ENCODE results near the gene USP28. TPM values are rescaled to one million over a fixed set of nuclear protein-coding genes. Genes with fewer than 3 reads are reported as not detected.

The USP28 gene
- total RNA-seq, result 10.0 and 17.1 TPM in 2 replicates

DNA sequence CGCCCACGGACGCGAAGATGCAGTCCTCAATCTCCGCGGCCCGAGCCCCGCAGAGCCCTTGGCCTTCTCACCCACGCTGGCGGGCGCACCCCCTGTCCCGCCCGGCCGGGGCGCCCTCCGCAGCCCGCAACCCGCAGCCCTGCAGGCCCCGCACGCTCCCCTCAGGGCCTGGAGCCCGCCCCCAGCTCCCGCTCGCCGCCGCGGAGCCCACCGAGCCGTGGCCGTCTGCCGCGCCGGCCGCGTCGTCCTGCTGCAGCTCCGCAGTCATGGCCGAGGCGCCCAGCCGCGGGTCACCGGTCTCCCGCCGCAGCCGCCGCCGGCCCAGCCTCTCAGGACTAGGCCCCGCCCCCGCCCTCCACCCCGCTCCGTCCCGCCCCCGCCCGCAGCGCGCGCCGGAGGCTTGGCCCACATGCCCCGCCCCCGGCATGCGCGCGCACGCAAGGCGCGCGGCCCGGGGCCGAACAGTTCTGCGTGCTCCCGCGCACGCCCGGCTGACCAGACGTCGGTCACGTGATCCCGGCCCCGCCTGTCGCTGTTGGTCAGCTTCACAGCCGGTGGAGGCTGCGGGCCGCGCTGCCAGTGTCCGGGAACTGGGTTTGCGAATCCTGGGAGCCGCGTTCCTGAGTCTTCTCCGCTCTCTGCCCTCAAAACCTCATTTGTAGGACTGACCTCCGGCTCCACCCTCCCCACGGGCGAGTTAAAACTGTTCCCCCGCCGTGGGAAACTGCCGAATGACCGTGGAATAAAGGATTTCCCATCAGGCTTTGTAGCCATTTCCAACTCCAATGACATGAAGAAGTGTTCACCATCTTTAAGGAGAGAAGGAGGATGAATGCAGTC, at the start of gene USP28:
TSS of gene USP28 (minus strand) at position 339 of the 840 bp plus-strand sequence. CDS start at position 268, 71 bp downstream.

DNA sequence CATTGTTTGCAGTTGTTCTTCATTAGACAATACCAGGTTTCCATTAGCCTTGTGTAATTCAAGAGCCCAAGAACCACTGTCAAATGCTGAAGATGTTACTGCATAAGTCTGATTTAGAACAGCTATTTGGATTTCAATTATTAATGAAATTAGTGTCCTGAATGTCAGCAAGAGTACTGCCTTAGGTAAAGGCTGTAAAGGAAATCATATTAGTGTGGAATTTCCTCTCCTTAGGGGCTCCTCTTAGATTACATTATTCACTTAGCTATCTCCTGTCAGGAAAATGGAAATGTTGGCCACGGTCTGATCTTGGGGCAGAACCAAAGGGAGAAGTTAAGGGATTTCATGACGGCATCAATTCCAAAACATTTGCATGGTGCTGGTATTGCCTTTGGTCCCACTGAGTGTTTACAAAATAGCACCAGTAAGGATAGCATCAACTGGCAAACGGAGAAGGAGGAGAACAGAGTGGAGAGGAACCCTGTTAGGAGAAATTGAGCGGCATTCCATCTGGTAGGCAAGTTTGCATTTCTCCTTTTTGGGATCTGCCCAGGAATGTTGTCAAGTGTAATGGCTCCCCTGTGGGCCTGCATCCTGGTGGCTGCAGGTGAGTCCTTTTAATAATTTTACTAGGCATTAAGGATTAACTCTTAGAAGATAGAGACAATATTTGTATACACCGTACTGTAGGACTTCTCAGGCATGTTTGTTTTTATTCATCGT, 29.2 kb upstream of the USP28 start, which contains the start of gene HTR3B:
TSS of gene HTR3B (plus strand) at position 418 of the 723 bp plus-strand sequence. CDS start at position 556, 138 bp downstream.

GRCh38 chr11:113779496-113779895, 95.9 kb downstream of the USP28 start, which contains the start of gene CLDN25:
TSS of gene CLDN25 (plus strand) at chr11:113779796. CDS start at chr11:113779796, 0 bp downstream.

GRCh38 chr11:113773416-113774173, 101.8 kb downstream of the USP28 start, which contains the start of gene ZW10:
TSS of gene ZW10 (minus strand) at chr11:113773692. CDS start at chr11:113773666, 26 bp downstream.

Other genes with a start within 250 kb of the USP28 start
- gene TMPRSS5, start 169.3 kb downstream of the USP28 start, total RNA-seq, result not detected in 2 replicates
- gene ZW10, start 101.9 kb downstream of the USP28 start, total RNA-seq, result 10.0 and 11.6 TPM in 2 replicates
- gene CLDN25, start 95.8 kb downstream of the USP28 start, total RNA-seq, result not detected in 2 replicates
- not detected in 2 replicates for gene HTR3B, start 29.2 kb upstream of the USP28 start, total RNA-seq
- gene HTR3A, start 99.5 kb upstream of the USP28 start, total RNA-seq, result not detected in 2 replicates
- gene ZBTB16, start 184.1 kb upstream of the USP28 start, total RNA-seq, result 58.3 and 70.3 TPM in 2 replicates